ENCODE data around the gene PRC1.

GRCh38 chr15:91027677-91028076 is 33.3 kb upstream of the PRC1 start:
- TF ChIP-seq CTCF (IDR thresholded peaks at IDR 0.05) (no peak), POLR2AphosphoS5 (IDR thresholded peaks at IDR 0.05) (no peak)

Data from breast epithelium (tissue), 3 donors.